GM18505 (cell line): ENCODE data around the gene PKP3.

Source experiments
- ATAC-seq: cut with Tn5 transposase; IDR thresholded peaks from one replicate; pipeline ENCODE4 v1.9.1; 2021; ENCODE audit not compliant: unreplicated experiment
- POLR2A ChIP-seq: IDR thresholded peaks from 4 replicates; pipeline ENCODE4 v1.6.1; 2011; ENCODE audit warnings: borderline replicate concordance; ENCODE audit not compliant: insufficient read depth, insufficient read length; ENCODE audit errors: extremely low read depth

PKP3 gene

DNA sequence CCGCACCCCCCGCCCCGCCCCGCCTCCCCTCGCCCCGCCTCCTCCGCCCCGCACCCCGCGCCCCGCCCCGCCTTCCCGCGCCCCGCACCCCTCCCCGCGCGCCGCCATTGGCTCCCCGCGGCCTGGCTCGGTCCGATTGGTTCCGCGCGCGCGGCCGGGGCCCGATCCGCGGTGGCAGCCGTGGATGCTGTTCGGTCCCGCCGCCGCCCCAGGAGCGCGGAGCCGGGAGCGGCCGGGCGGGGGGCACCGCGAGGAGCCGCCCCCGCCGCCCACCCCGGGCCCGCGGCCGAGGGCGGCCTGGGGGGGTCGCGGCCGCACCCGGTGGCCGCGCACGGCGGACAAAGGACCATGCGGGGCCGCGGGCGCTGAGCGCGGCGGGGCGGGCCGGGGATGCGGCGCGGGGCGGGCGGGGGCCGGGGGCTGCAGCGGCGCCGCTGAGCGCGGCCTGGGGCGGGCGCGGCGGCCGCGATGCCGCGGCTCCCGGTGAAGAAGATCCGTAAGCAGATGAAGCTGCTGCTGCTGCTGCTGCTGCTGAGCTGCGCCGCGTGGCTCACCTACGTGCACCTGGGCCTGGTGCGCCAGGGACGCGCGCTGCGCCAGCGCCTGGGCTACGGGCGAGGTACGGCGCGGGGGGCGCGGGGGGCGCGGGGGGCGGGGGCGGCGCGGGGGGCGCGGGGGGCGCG lies 24.5 kb upstream of the PKP3 start, which contains the start of gene B4GALNT4:
Gene B4GALNT4 (plus strand): TSS at position 164 of the 683 bp plus-strand sequence. CDS start 305 bp downstream, at position 469.
- ATAC-seq = no peak
- TF ChIP-seq POLR2A = no peak

DNA sequence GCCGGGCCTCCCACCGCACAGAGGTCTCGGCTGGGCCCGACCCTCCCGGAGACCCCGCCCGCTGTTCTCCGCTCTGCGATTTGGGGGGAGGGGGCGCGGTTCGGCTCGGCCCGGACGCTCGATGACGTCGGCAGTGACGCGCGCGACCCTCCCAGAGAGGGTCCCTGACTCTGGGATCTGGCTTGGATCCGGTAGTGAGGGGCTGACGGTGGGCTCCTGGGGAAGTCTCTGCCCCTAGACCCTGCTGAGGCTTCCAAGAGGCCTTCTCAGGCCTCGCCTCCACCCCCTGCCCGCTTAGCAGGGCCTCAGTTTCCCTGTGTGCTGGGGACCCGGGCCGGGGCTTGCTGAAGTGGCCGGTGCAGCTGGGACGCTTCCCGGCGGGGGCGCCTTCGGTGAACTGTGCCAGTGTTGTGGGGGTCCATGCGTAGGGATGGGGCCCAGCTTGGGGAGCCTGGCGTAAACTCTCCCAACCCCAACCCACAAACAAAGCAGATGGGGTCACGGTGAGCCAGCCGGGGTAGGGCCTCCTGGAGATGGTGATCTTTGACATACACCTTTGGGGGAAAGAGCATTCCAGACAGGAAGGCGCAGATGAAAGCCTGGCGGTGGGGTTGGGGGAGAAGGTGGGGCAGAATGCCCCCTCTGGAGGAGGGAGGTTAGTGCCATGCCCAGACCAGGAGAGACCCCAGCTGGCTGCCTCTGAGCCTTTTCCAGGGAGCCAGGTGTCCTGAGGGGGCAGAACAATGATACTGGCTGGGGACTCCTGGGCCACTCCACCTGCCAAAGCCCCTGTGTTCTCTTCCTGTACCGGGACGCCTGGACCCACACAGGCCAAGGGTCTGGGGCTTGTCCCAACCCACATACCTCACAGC lies 23.7 kb upstream of the PKP3 start:
- no peak for ATAC-seq
- no peak for TF ChIP-seq POLR2A

DNA sequence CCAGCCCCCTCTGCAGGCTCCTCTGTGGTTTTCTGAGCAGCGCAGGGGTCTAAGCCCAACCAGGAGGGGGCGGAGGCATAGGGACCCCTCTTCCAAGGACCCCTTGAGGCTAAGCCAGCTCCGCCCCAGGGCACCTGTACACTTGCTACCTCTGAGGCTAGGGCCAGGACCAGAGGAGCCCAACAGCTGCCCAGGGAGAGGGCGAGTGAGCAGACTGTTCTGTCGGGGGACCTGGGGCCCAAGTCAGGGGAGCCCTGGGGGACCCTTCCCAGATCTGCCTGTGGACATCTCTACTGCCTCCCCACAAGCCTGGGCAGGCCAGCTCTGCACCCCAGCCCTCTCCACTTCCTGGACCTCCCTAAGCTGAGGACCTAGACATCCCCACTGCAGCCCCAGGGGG lies 23.0 kb upstream of the PKP3 start:
- no peak for TF ChIP-seq POLR2A
- ATAC-seq = no peak

DNA sequence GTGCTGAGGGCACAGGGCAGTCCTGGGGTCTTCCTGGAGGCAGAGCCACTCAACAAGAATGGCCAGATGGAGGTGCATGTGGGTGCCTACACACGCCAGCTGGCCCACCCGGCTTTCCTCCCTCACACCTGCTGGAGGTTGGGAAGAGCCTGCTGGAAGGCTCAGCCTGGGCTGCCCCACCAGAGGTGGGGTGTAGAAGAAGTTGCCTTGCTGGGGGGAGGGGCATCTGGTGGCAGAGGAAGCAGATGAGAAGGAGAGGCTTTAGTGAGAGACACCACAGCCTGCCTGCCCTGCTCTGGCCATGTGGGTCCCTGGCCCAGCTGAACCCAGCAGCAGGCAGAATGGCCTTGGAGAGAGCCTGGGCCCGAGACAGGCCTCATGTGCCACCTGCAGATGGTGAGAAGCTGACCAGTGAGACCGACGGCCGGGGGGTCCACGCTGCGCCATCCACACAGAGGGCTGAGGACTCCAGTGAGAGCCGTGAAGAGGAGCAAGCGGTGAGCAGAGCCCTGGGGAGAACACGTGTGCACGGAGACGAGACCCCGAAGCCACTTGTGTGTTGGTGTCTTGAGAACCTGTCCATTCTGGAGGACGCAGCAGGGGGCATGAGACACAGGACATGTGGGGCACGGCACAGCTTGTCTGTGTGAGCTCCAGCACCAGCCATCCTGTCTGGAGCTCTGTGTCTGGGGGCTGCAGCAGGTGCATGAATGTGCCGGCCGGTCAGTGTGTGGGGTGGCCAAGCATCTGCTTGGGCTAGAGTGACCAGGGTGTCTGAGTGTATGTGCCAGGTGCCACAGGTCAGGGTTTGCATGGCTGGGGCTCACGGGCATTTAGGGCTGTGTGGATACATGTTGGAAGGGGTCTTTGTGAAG lies 22.1 kb upstream of the PKP3 start:
- no peak for TF ChIP-seq POLR2A
- ATAC-seq = no peak

DNA sequence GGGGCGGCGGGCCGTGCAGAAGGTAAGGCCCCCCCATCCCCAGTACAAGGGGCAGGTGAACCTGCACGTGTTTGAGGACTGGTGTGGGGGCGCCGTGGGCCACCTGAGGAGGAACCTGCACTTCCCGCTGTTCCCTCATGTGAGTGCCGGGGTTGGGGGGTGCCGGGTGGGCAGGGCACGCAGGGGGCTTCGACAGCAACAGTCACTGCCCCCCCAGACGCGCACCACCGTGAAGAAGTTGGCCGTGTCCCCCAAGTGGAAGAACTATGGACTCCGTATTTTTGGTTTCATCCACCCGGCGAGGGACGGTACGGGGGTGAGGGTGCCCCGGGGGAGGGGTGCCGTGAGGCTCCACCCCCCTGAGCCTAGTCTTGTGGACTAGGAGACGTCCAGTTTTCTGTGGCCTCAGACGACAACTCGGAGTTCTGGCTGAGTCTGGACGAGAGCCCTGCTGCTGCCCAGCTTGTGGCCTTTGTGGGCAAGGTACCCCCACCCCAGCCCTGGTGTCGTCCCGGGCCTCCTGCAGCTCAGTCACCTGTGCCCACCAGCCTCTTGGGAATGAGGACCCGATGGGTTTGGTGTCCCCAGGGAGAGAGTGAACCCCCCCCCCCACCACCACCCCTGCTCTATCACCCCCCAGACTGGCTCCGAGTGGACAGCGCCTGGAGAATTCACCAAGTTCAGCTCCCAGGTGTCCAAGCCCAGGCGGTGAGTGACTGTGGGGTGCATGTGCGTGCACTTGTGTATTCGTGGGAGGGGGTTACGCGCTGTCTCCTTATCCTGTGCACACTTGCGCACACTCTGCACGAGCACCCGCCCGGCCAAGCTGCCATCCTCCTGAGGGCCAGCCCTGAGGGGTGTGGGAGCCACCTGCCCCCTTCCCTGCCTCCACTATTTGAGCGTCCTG lies 20.9 kb upstream of the PKP3 start:
- ATAC-seq = no peak
- TF ChIP-seq POLR2A = no peak

DNA sequence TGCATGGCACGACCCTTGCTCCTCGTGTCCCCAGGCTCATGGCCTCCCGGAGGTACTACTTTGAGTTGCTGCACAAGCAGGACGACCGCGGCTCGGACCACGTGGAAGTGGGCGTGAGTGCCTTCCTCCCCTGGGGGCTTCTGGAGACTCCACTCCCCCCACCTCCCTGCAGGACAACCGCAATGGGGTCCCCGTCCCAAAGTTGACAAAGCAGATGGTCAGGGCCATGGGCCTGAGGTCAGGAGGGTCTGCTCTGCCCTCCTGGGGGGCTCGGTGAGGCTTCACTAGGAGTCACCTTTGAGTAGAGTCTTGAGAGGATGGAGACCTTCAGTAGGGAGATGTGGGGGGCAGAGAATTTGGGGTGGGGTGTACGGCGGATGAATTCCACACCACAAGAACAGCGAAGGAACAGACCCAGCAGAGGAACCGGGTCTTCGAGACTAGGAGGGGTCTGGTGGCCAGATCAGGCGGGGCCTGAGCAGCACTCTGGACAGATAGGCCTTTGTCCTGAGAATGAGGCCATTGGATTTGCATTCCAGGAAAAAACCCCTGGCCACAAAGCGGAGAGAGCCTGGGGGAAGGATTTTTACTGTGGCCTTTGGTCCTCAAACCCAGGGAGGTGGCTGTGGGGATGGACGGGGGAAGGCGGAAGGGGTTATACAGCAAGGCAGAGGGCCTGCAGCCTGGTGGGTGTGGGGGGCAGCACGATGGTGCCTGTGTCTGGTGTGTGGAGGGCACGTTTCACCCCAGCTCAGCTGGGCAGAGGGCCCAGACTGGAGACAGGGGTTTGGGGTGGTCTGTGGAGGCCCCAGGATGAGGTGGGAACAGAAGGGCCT lies 20.1 kb upstream of the PKP3 start:
- no peak for TF ChIP-seq POLR2A
- no peak for ATAC-seq

DNA sequence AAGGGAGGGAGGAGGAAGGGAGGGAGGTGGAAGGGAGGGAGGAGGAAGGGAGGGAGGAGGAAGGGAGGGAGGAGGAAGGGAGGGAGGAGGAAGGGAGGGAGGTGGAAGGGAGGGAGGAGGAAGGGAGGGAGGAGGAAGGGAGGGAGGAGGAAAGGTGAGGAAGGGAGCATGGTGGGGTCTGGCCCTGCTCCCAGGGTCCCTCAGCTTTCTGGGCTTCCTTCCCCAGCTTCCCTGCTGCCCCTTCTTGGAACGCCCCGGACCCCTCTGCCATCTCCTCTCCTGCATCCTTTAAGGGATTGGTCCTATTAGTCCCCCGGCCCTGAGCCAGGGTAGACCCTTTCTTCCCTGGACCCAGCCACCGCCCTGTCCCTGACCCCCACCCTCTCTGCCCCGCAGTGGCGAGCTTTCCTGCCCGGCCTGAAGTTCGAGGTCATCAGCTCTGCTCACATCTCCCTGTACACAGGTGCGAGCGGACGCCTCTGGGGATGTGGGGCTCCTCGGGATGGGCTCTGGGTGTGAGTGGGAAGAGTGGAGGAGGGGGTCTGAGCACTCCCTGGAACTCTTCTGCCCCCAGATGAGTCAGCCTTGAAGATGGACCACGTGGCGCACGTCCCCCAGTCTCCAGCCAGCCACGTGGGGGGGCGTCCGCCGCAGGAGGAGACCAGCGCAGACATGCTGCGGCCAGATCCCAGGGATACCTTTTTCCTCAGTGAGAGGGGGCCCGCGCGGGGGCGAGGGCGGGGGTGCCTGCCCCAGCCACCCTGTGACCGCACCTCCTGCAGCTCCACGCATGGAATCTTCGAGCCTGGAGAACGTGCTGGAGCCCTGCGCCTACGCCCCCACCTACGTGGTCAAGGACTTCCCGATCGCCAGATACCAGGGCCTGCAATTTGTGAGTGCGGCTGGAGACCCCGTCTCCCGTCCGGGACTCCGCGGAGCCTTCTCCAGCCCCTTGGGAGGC lies 18.7 kb upstream of the PKP3 start:
- no peak for TF ChIP-seq POLR2A
- ATAC-seq = no peak

DNA sequence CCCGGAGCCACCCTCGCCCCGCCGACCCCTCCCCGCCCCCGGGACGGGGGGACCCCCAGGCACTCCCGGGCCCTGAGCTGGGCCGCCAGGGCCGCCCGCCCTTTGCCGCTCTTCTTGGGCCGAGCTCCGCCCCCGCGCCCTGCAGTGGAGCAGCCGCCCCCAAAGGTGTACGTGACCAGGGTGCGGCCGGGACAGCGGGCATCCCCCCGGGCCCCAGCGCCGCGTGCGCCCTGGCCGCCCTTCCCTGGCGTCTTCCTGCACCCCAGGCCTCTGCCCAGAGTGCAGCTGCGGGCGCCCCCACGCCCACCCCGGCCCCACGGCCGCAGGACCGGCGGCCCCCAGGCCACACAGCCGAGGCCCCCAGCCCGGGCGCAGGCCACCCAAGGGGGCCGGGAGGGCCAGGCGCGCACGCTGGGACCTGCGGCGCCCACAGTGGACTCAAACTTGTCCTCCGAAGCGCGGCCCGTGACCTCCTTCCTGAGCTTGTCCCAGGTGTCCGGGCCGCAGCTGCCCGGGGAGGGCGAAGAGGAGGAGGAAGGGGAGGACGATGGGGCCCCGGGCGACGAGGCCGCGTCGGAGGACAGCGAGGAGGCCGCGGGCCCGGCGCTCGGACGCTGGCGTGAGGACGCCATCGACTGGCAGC lies 17.4 kb upstream of the PKP3 start:
- ATAC-seq = no peak
- TF ChIP-seq POLR2A = no peak

DNA sequence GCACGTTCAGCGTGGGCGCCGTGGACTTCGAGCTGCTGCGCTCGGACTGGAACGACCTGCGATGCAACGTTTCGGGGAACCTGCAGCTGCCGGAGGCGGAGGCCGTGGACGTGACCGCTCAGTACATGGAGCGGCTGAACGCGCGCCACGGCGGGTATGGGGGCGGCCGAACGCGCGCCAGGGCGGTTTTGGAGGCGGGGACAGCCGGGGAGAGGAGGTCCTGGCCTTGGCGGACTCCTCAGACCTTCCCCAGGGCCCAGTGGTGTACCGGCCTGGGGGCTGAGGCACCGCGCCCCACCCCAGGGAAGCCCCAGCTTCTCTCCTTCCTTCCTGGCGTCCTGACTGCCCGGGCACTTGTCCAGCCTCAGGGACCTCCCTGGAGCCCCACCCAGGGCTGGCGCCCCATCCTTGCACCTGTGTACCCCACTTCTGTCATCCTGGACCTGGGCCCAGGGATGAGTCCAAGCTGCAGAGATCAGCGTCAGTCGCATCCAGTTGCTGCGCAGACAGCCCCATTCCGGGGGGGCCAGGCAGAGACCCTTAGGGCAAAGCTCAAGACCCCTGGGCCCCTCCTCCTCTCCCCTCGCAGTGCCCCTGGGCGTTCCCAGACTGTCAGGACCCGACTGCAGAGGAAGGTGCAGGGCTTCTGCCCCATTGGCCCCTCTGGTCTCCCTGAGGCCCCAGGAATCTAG lies 16.7 kb upstream of the PKP3 start:
- no peak for TF ChIP-seq POLR2A
- no peak for ATAC-seq
